OCI-LY7 (cell line): Measurements from ENCODE around the gene FADS3. TPM values are rescaled to one million over a fixed set of nuclear protein-coding genes. Genes with fewer than 3 reads are reported as not detected.

ENCODE experiments used
- BruUV-seq: library from RNA; stranded (reverse); fragments of 400-500 nt; replicated peaks from 2 replicates; lab custom pipeline; 2021; lab: Mats Ljungman, UMichigan
- CTCF ChIA-PET: fragments of 300-600 bp; sonication (Branson Sonifier 250); formaldehyde crosslinking; loops from one replicate; lab custom pipeline; 2022; ENCODE audit warnings: antibody characterized with exemption; ENCODE audit not compliant: unreplicated experiment; lab: Charles Lee
- POLR2A ChIA-PET: fragments of 300-600 bp; sonication (Branson Sonifier 250); formaldehyde crosslinking; loops from one replicate; lab custom pipeline; 2022; ENCODE audit warnings: antibody characterized with exemption; lab: Charles Lee
- DNase-seq: peaks from one replicate; pipeline ENCODE4 v3.0.0-alpha.2; 2015; ENCODE audit warnings: low spot score
- H2AFZ ChIP-seq: fragments of 200-600 bp; sonication (generic), shearing (Covaris generic); 2 replicates; pipeline ENCODE4 v1.6.1; 2014; ENCODE audit warnings: mild to moderate bottlenecking, antibody characterized with exemption, low read length, moderate library complexity
- H3K27ac ChIP-seq: fragments of 200-600 bp; sonication (generic); 2 replicates; pipeline ENCODE4 v1.5.1; 2014; ENCODE audit warnings: mixed run types, low read depth, mild to moderate bottlenecking, moderate library complexity, low read length, inconsistent platforms; ENCODE audit not compliant: poor library complexity, severe bottlenecking
- H3K36me3 ChIP-seq: fragments of 200-600 bp; sonication (generic); 2 replicates; pipeline ENCODE4 v1.6.1; 2014; ENCODE audit warnings: mild to moderate bottlenecking, antibody characterized with exemption, low read length, moderate library complexity, mixed read lengths; ENCODE audit not compliant: insufficient read depth
- H3K4me1 ChIP-seq: fragments of 200-600 bp; sonication (generic); 2 replicates; pipeline ENCODE4 v1.5.1; 2014; ENCODE audit warnings: mild to moderate bottlenecking, low read length; ENCODE audit not compliant: insufficient read depth, poor library complexity, severe bottlenecking
- H3K4me2 ChIP-seq: fragments of 200-600 bp; sonication (generic); 2 replicates; pipeline ENCODE4 v1.6.1; 2014; ENCODE audit warnings: mild to moderate bottlenecking, low read length
- H3K4me3 ChIP-seq: fragments of 200-600 bp; sonication (generic); 2 replicates; pipeline ENCODE4 v1.5.1; 2014; ENCODE audit warnings: mild to moderate bottlenecking, low read depth, low read length; ENCODE audit not compliant: poor library complexity, severe bottlenecking
- H3K79me2 ChIP-seq: fragments of 200-600 bp; sonication (generic); 2 replicates; pipeline ENCODE4 v1.6.1; 2016; ENCODE audit warnings: low read depth, mild to moderate bottlenecking, low read length, moderate library complexity, mixed read lengths; ENCODE audit not compliant: insufficient read depth
- H3K9me2 ChIP-seq: fragments of 200-600 bp; sonication (generic); 2 replicates; pipeline ENCODE4 v1.6.1; 2016; ENCODE audit warnings: mild to moderate bottlenecking, low read length, mixed read lengths; ENCODE audit not compliant: insufficient read depth
- H3K9me3 ChIP-seq: fragments of 200-600 bp; sonication (generic); 2 replicates; pipeline ENCODE4 v1.6.1; 2014; ENCODE audit warnings: mild to moderate bottlenecking, mixed run types, low read length, mixed read lengths
- H4K20me1 ChIP-seq: fragments of 200-600 bp; sonication (generic); 2 replicates; pipeline ENCODE4 v1.6.1; 2014; ENCODE audit warnings: mild to moderate bottlenecking, antibody characterized with exemption, low read length, moderate library complexity, mixed read lengths; ENCODE audit not compliant: insufficient read depth
- CTCF ChIP-seq: fragments of 200-600 bp; sonication (generic); conservative IDR thresholded peaks from 2 replicates; pipeline ENCODE4 v1.5.1; 2014; ENCODE audit warnings: mild to moderate bottlenecking, antibody characterized with exemption, low read length, moderate library complexity, mixed read lengths
- EZH2phosphoT487 ChIP-seq: fragments of 200-600 bp; sonication (generic); IDR thresholded peaks from 2 replicates; pipeline ENCODE4 v1.6.1; 2018; ENCODE audit warnings: low read depth, borderline replicate concordance, mild to moderate bottlenecking, mixed run types, antibody characterized with exemption, low read length, moderate library complexity, mixed read lengths
- intact Hi-C: fragments of 100-400 bp; cut with micrococcal nuclease; formaldehyde crosslinking; loops from one replicate; pipeline ENCODE4 v1.10.0; 2022; ENCODE audit not compliant: unreplicated experiment
- total RNA-seq, 2 experiments: library from RNA; depleted of rRNA in 1 of 2; stranded (reverse); fragments of >200 nt in 1 of 2; shearing (Covaris generic) in 1 of 2; gene quantifications; 2 replicates each; pipeline ENCODE4 v1.2.3, GENCODE V29; 2014 to 2022

The FADS3 gene
- total RNA-seq, 2 experiments from 2014 or later = 103 to 191 TPM

GRCh38 chr11:61886643-61887042 lies 4.7 kb downstream of the FADS3 start:
- no peaks in the 10 kb centered on the region; the same call in 1 of the 2 replicates for H3K79me2 ChIP-seq
- no peaks in the 10 kb centered on the region; the same call in 1 of the 2 replicates for H3K36me3 ChIP-seq
- no peak overlapping the region for H2AFZ ChIP-seq
- peaks cover 51% of the 10 kb centered on the region for H3K4me1 ChIP-seq
- POLR2A ChIA-PET = no interaction called here
- H4K20me1 ChIP-seq = no peaks in the 10 kb centered on the region
- no peaks in the 10 kb centered on the region for H3K9me3 ChIP-seq
- intact Hi-C loops = no loop called here
- TF ChIP-seq CTCF (no peak), EZH2phosphoT487 (no peak)
- no peak overlapping the region for H3K27ac ChIP-seq
- no TSS peak for BruUV-seq
- DNase-seq = no peak
- no peak overlapping the region for H3K4me3 ChIP-seq
- CTCF ChIA-PET = no interaction called here
- no peaks in the 10 kb centered on the region for H3K9me2 ChIP-seq
- no peak overlapping the region for H3K4me2 ChIP-seq

- Histone ChIP-seq H3K36me3 (no peaks in the 10 kb centered on the region; the same call in 1 of the 2 replicates), H3K9me2 (no peaks in the 10 kb centered on the region), H3K79me2 (no peaks in the 10 kb centered on the region; the same call in 1 of the 2 replicates), H3K4me3 (no peak overlapping the region), H4K20me1 (no peaks in the 10 kb centered on the region), H3K4me1 (peaks cover 58% of the 10 kb centered on the region), H3K27ac (no peak overlapping the region), H2AFZ (no peak overlapping the region), H3K9me3 (no peaks in the 10 kb centered on the region), H3K4me2 (no peak overlapping the region)
- POLR2A ChIA-PET = no interaction called here
- intact Hi-C loops = no loop called here
- no peak for DNase-seq
- BruUV-seq = no TSS peak
- CTCF ChIA-PET = no interaction called here
- no peak for TF ChIP-seq CTCF
- TF ChIP-seq EZH2phosphoT487 = no peak
Measured at GRCh38 chr11:61885784-61886580, 5.4 kb downstream of the FADS3 start.

GRCh38 chr11:61885166-61885778 lies 6.1 kb downstream of the FADS3 start:
- Histone ChIP-seq H3K4me2 (no peak overlapping the region), H3K79me2 (no peaks in the 10 kb centered on the region; the same call in 1 of the 2 replicates), H3K36me3 (no peaks in the 10 kb centered on the region; the same call in 1 of the 2 replicates), H3K27ac (no peak overlapping the region), H4K20me1 (no peaks in the 10 kb centered on the region), H2AFZ (no peak overlapping the region), H3K4me1 (peaks cover 55% of the 10 kb centered on the region), H3K4me3 (no peak overlapping the region), H3K9me3 (no peaks in the 10 kb centered on the region), H3K9me2 (no peaks in the 10 kb centered on the region)
- no peak for DNase-seq
- intact Hi-C loops = no loop called here
- ChIA-PET CTCF (interaction anchor here (0.5 kb wide), 1 partner anchor 222 kb away, joined by 3 read pairs; no protein-coding TSS in a partner anchor), POLR2A (no interaction called here)
- BruUV-seq = no TSS peak
- TF ChIP-seq EZH2phosphoT487 = no peak
- TF ChIP-seq CTCF = no peak
